Stomach (tissue), 9 donors: ENCODE results near the gene DYSF. TPM values are rescaled to one million over a fixed set of nuclear protein-coding genes. Genes with fewer than 3 reads are reported as not detected.

Experiments used
- DNase-seq, 2 donors: peaks; one replicate each; pipeline versions ENCODE4 v3.0.0 to v3.0.0-alpha.2; 2013 to 2019
- H3K27ac ChIP-seq, 5 donors: fragments of 200-600 bp in 4 of 5; sonication (generic) in 4 of 5; one replicate each; pipeline ENCODE4 v1.5.1; 2013 to 2019; ENCODE audit warnings: mild to moderate bottlenecking in 1 of 5, moderate library complexity in 1 of 5
- H3K27me3 ChIP-seq, 3 donors: fragments of 200-600 bp; sonication (generic); one replicate each; pipeline ENCODE4 v1.5.1; 2017 to 2019; ENCODE audit warnings: mixed run types in 1 of 3
- H3K36me3 ChIP-seq, 4 donors: fragments of 200-600 bp; sonication (generic); 1 replicate in 3 of 4; 2 replicates in 1 of 4; pipeline ENCODE4 v1.5.1; 2016 to 2019
- H3K4me1 ChIP-seq, 4 donors: fragments of 200-600 bp; sonication (generic); one replicate each; pipeline ENCODE4 v1.5.1; 2016 to 2019
- H3K4me3 ChIP-seq, 4 donors: fragments of 200-600 bp; sonication (generic) in 3 of 4; one replicate each; pipeline ENCODE4 v1.5.1; 2016 to 2019; ENCODE audit warnings: mild to moderate bottlenecking in 1 of 4
- H3K9me3 ChIP-seq, 4 donors: fragments of 200-600 bp; sonication (generic); one replicate each; pipeline ENCODE4 v1.5.1; 2016 to 2019
- EP300 ChIP-seq: sonication (generic); formaldehyde crosslinking; IDR thresholded peaks from one replicate; pipeline ENCODE4 v1.6.1; 2017; ENCODE audit warnings: antibody characterized with exemption
- POLR2A ChIP-seq, 4 donors: fragments of 450-650 bp; IDR thresholded peaks; one replicate each; pipeline ENCODE4 v1.6.1; 2016; ENCODE audit warnings: antibody characterized with exemption in 4 of 4, control low read depth in 2 of 4, mild to moderate bottlenecking in 1 of 4, moderate library complexity in 1 of 4
- POLR2AphosphoS5 ChIP-seq, 3 donors: sonication (generic); formaldehyde crosslinking; IDR thresholded peaks; one replicate each; pipeline ENCODE4 v1.6.1; 2016; ENCODE audit warnings: antibody characterized with exemption in 3 of 3
- WGBS, 5 donors: extraction: QIAGEN DNeasy Blood & Tissue Kit in 3 of 5; methylation state at CpG; one replicate each; pipeline versions ENCODE4 v1.1.5 to v1.1.7; 2013 to 2018; 5-methylcytosine and 5-hydroxymethylcytosine counted together
- intact Hi-C: fragments of 100-400 bp; cut with DNase I; formaldehyde crosslinking; loops from one replicate; pipeline ENCODE4 v1.15.1; 2023; ENCODE audit warnings: low total_unique reads
- polyA plus RNA-seq, 3 donors: library from polyadenylated mRNA; stranded (reverse); fragments of 200-250 nt; gene quantifications; one replicate each; pipeline ENCODE4 v1.2.3, GENCODE V29; 2013
- total RNA-seq, 5 donors: library from RNA; depleted of rRNA; stranded (reverse); fragments of >200 nt; gene quantifications; one replicate each; pipeline versions ENCODE4 v1.1.0 to v1.2.3, GENCODE V29; 2014 to 2016
- TF ChIP-seq, protein P1 (sequence below), 7 experiments: fragments of 450-650 bp in 4 of 7; fragments of 200-600 bp in 3 of 7; sonication (generic) in 3 of 7; IDR thresholded peaks; one replicate each; pipeline ENCODE4 v1.5.1; 2016 to 2019; ENCODE audit warnings: antibody characterized with exemption in 7 of 7, control low read depth in 2 of 7, mild to moderate bottlenecking in 1 of 7
- donor health status: healthy with polysubstance abuse.
- donor health status: Bipolar disorder and iron deficiency.
- donor health status: healthy.

DYSF gene
- total and polyA plus RNA-seq, 8 donors = 2.1 to 13.4 (median 6.1) TPM

DNA sequence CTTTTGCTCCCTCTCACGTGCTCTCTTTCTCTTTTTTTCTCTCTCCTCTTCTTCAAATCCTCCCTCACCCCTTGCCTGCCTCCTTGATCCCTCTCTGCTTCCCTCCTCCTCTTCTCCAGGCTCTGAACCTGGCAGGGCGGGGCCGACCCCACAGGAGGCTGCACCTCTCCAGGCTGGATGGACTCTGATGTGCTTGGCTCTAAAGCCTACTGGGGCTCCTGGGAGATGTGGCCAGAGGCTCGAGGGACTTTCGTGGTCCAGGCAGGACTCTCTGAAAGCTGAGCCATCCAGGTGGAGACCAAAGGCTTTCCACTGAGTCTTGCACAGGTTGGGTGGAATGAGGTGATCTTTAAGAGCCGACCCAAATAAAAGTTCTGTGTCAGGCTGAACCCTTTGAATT is 25.4 kb downstream of the DYSF start:
- Histone ChIP-seq H3K36me3 (peaks cover 0 to 17% (median 3%) of the 10 kb centered on the region in 4 donors), H3K27me3 (no peaks in the 10 kb centered on the region), H3K4me3 (no peak overlapping the region), H3K27ac (no peak overlapping the region), H3K9me3 (no peaks in the 10 kb centered on the region), H3K4me1 (no peaks in the 10 kb centered on the region)
- 60 to 69% (median 66%) methylated on average over 6 of the region's 6 CpGs for WGBS, 5 donors
- TF ChIP-seq POLR2A (IDR thresholded peaks at IDR 0.05) (no peak), EP300 (no peak), POLR2AphosphoS5 (IDR thresholded peaks at IDR 0.05) (no peak)
- TF ChIP-seq, protein P1, sequence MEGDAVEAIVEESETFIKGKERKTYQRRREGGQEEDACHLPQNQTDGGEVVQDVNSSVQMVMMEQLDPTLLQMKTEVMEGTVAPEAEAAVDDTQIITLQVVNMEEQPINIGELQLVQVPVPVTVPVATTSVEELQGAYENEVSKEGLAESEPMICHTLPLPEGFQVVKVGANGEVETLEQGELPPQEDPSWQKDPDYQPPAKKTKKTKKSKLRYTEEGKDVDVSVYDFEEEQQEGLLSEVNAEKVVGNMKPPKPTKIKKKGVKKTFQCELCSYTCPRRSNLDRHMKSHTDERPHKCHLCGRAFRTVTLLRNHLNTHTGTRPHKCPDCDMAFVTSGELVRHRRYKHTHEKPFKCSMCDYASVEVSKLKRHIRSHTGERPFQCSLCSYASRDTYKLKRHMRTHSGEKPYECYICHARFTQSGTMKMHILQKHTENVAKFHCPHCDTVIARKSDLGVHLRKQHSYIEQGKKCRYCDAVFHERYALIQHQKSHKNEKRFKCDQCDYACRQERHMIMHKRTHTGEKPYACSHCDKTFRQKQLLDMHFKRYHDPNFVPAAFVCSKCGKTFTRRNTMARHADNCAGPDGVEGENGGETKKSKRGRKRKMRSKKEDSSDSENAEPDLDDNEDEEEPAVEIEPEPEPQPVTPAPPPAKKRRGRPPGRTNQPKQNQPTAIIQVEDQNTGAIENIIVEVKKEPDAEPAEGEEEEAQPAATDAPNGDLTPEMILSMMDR (IDR thresholded peaks at IDR 0.05) = no peak
- DNase-seq = no peak
- intact Hi-C loops = no loop called here

DNA sequence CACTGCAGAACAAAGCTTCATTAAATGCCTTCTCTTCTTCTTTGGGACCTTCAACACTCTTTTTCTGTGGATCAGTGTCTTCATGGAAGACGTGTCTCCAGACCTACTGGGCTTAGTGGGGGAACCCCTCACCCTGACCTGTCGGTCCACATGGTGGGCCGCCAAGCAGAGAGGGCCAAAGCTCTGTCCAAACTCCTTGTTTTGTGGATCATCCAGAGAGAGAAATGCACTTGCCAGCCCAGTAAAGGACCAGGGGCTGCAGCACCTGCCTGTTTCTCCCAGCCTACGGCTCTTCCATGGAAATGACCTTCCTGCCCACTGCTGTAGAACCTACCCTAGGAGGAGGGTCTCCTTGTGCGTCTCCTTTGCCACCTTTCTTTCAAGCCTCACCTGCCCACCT is 25.9 kb downstream of the DYSF start:
- Histone ChIP-seq H3K9me3 (no peaks in the 10 kb centered on the region), H3K27me3 (no peaks in the 10 kb centered on the region), H3K36me3 (peaks cover 0 to 17% (median 3%) of the 10 kb centered on the region in 4 donors), H3K27ac (no peak overlapping the region), H3K4me3 (no peak overlapping the region), H3K4me1 (no peaks in the 10 kb centered on the region)
- no peak for DNase-seq
- intact Hi-C loops = no loop called here
- WGBS, 5 donors = 85 to 94% (median 88%) methylated on average over 5 of the region's 5 CpGs
- no peak for TF ChIP-seq EP300

DNA sequence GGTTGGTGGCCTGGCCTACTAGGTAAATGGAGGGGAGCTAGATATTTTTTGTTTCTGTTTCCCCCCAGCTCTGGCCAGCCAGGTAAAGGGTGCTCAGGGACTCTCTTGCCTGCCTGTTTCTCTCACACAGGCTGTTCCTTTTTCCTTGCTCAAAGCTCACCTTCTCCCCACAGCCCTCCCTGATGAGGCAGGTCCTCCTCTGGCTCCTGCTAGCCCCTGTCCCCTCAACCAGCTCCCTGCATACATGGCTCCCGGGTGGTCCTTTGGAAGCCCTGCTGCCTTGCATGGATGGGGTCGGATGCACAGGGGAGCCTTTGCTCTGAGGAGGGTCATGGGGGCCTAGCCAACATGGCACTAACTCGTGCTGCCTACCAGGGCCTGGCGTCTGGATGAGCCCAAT is 27.8 kb downstream of the DYSF start:
- H3K9me3 ChIP-seq = no peaks in the 10 kb centered on the region
- H3K27ac ChIP-seq = no peak overlapping the region
- no peak for TF ChIP-seq POLR2AphosphoS5 (IDR thresholded peaks at IDR 0.05)
- no peak for TF ChIP-seq EP300
- no peak for TF ChIP-seq POLR2A (IDR thresholded peaks at IDR 0.05)
- TF ChIP-seq, protein P1 (IDR thresholded peaks at IDR 0.05) = no peak
- no peaks in the 10 kb centered on the region for H3K27me3 ChIP-seq
- WGBS, 5 donors = 80 to 89% (median 85%) methylated on average over 4 of the region's 4 CpGs
- H3K4me3 ChIP-seq = no peak overlapping the region
- peaks cover 0 to 17% (median 3%) of the 10 kb centered on the region in 4 donors for H3K36me3 ChIP-seq
- DNase-seq = no peak
- H3K4me1 ChIP-seq = no peaks in the 10 kb centered on the region
- intact Hi-C loops = no loop called here

DNA sequence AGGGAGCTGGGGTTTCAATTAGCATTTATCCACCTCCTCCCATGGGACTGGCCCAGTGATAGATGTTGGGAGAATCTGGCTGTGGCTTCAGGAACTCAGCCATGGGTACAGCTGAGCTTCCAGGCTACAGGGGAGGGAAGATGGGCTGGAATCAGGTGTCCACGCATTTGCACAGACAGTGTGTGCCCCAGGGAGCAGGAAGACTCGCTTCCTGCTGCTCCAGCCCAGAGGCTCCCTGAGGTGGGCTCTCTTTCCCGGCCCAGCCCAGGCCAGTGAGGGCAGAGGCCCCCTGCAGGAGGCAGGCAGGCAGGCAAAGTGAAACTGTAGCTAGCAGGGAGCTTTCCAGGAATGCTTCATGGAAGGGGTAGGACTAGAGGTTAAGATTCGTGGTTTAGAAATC is 28.7 kb downstream of the DYSF start:
- TF ChIP-seq, protein P1 (IDR thresholded peaks at IDR 0.05) = no peak
- TF ChIP-seq EP300 (no peak), POLR2A (IDR thresholded peaks at IDR 0.05) (no peak), POLR2AphosphoS5 (IDR thresholded peaks at IDR 0.05) (no peak)
- Histone ChIP-seq H3K4me1 (no peaks in the 10 kb centered on the region), H3K27ac (no peak overlapping the region), H3K9me3 (no peaks in the 10 kb centered on the region), H3K27me3 (no peaks in the 10 kb centered on the region), H3K4me3 (no peak overlapping the region), H3K36me3 (peaks cover 0 to 17% (median 3%) of the 10 kb centered on the region in 4 donors)
- intact Hi-C loops = no loop called here
- DNase-seq = no peak
- WGBS, 5 donors = 54 to 64% (median 60%) methylated on average over 4 of the region's 4 CpGs

DNA sequence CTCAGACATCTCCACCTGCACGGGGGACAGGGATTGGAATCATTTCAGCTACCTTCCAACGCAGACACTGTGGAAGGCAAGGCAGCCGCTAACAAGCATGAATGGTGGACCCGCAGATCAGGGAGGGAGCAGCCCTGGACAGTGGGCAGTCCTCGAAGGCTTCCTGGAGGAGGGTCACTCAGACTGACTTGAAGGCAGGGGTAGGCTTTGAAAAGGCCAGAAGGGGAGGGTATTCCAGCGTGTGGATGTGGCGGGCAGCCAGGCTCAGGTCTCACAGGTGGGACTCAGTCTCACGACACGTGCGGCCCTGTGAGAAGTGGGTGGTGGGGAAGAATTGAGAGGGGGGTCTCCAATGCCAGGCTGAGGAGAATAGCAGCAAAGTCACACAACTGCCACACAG is 29.9 kb downstream of the DYSF start:
- Histone ChIP-seq H3K4me3 (no peak overlapping the region), H3K36me3 (peaks cover 0 to 17% (median 3%) of the 10 kb centered on the region in 4 donors), H3K27ac (no peak overlapping the region), H3K9me3 (no peaks in the 10 kb centered on the region), H3K4me1 (no peaks in the 10 kb centered on the region), H3K27me3 (no peaks in the 10 kb centered on the region)
- WGBS, 5 donors = 83 to 94% (median 88%) methylated on average over 10 of the region's 10 CpGs
- no peak for TF ChIP-seq EP300
- DNase-seq = no peak
- intact Hi-C loops = no loop called here
